Left ventricle myocardium inferior (tissue), 1 donor: Measurements from ENCODE around the gene SLC41A3. TPM values are rescaled to one million over a fixed set of nuclear protein-coding genes. Genes with fewer than 3 reads are reported as not detected.

Source experiments
- DNase-seq: peaks from one replicate; pipeline ENCODE4 v3.0.0-alpha.2; 2020
- H3K27ac ChIP-seq: fragments of 200-600 bp; replicated peaks from 2 replicates; pipeline ENCODE4 v1.8.0; 2021
- H3K27me3 ChIP-seq: fragments of 200-600 bp; 2 replicates; pipeline ENCODE4 v1.8.0; 2021; ENCODE audit warnings: low read depth
- H3K36me3 ChIP-seq: fragments of 200-600 bp; 2 replicates; pipeline ENCODE4 v1.8.0; 2021
- H3K4me1 ChIP-seq: fragments of 200-600 bp; 2 replicates; pipeline ENCODE4 v1.8.0; 2021
- H3K4me3 ChIP-seq: fragments of 200-600 bp; 2 replicates; pipeline ENCODE4 v1.8.0; 2021; ENCODE audit warnings: mild to moderate bottlenecking, moderate library complexity
- H3K9me3 ChIP-seq: fragments of 200-600 bp; replicated peaks from 2 replicates; pipeline ENCODE4 v1.8.0; 2021
- CTCF ChIP-seq: fragments of 200-600 bp; IDR thresholded peaks from 2 replicates; pipeline ENCODE4 v1.8.0; 2021; ENCODE audit warnings: antibody characterized with exemption, mild to moderate bottlenecking, borderline replicate concordance
- intact Hi-C: fragments of 100-400 bp; cut with micrococcal nuclease; formaldehyde crosslinking; loops from one replicate; pipeline ENCODE4 v1.11.0; 2022
- total RNA-seq: library from RNA; stranded (reverse); fragmentation: NEBNext Ultra II Directional; extraction: Animal tissue kit (Norgen Biotek cat#: 25700); gene quantifications from one replicate; pipeline ENCODE4 v1.2.1, GENCODE V29; 2021
- donor health status: DM: no; HTN: yes; CAD: no; lungs with severe emphysema.

Gene SLC41A3
- total RNA-seq, 1 donor from 2014 or later: 30.2 TPM

DNA sequence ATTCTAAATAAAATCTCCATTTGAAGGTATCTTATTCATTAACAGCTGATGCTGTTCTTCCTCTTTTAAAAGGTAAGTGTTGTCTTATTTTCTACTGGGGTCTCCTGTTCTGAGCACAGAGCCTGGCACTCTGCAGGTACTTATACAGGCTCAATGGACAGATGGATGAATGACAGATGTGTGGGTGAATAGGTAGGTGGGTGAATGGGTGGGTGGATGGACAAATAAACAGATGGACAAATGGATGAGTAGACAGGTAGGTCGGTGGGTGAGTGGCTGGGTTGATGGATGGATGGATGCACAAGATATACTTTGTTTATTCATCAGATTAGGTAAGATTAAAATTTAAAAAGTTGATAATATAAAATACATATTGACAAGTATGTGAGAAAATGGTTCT is 53.5 kb downstream of the SLC41A3 start:
- intact Hi-C loops: no loop called here
- no peak overlapping the region for H3K4me3 ChIP-seq
- no peaks in the 10 kb centered on the region for H3K27me3 ChIP-seq
- H3K4me1 ChIP-seq: no peaks in the 10 kb centered on the region
- no peak overlapping the region for H3K27ac ChIP-seq
- DNase-seq: no peak
- H3K9me3 ChIP-seq: peaks cover 15% of the 10 kb centered on the region
- H3K36me3 ChIP-seq: peaks cover 61% of the 10 kb centered on the region
- TF ChIP-seq CTCF: no peak

DNA sequence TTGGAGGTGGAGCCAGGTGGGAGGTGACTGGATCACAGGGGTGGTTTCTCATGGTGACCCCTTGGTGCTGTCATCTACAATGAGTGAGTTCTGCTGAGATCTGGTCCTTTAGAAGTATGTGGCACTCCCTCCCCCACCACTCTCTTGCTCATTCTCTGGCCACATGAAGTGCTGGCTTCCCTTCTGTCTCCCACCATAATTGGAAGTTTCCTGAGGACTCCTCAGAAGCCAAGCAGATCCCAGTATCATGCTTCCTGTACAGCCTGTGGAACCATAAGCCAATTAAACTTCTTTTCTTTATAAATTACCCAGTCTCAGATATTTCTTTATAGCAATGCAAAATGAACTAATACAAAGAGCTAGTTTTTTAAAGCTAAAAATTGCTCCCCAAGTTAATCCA is 54.7 kb downstream of the SLC41A3 start:
- Histone ChIP-seq H3K4me3 (no peak overlapping the region), H3K36me3 (peaks cover 56% of the 10 kb centered on the region), H3K9me3 (peaks cover 15% of the 10 kb centered on the region), H3K27me3 (no peaks in the 10 kb centered on the region), H3K4me1 (no peaks in the 10 kb centered on the region), H3K27ac (no peak overlapping the region)
- DNase-seq: no peak
- TF ChIP-seq CTCF: no peak
- intact Hi-C loops: no loop called here

GRCh38 chr3:126028096-126028495 is 55.8 kb downstream of the SLC41A3 start:
- Histone ChIP-seq H3K36me3 (peaks cover 62% of the 10 kb centered on the region), H3K4me3 (no peak overlapping the region), H3K27ac (no peak overlapping the region), H3K27me3 (no peaks in the 10 kb centered on the region), H3K9me3 (peaks cover 15% of the 10 kb centered on the region), H3K4me1 (no peaks in the 10 kb centered on the region)
- intact Hi-C loops: no loop called here
- TF ChIP-seq CTCF: no peak
- DNase-seq: no peak

DNA sequence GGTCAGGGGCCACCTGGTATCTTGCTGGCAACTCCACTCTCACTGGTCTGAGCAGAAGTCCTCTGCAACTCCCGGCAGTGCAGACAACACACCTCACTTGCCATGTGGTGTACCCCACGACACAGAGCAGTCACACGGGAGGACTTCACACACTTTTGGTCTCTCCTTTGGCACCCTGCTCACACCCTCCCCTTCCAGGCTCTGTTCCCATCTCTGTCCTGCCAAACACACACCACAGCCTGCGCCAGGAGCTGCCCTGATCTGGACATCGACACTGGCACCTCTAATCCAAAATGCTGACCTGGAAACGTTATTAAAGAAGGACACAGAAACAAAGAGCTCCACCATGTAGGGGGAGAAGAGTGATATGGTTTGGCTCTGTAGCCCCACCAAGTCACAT is 57.2 kb downstream of the SLC41A3 start:
- no peak for DNase-seq
- intact Hi-C loops: no loop called here
- H3K27me3 ChIP-seq: no peaks in the 10 kb centered on the region
- no peaks in the 10 kb centered on the region for H3K4me1 ChIP-seq
- no peak overlapping the region for H3K27ac ChIP-seq
- peaks cover 15% of the 10 kb centered on the region for H3K9me3 ChIP-seq
- no peak for TF ChIP-seq CTCF
- peaks cover 58% of the 10 kb centered on the region for H3K36me3 ChIP-seq
- H3K4me3 ChIP-seq: no peak overlapping the region

DNA sequence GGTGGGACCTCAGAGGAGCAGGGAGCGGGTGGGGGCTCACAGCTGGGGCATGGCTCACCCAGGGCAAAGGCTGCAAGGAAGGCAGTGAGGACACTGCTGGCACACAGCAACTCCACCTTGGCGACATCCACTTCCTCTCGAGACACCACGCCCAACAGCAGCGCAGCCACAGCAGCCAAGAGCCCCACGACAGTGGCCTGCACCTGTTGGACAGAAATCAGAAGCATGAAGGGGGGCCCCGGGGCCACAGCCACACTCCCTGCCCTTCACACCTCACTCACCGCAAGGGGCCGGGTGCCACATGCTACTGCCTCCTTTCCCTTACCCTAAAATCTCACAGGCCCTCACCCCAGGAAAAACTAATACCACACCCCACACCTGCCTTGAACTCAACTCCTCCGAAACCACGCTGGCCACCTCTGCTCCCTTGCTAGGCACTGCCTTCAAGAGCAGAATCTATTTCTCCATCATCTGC is 57.6 kb downstream of the SLC41A3 start:
- DNase-seq: no peak
- Histone ChIP-seq H3K27me3 (no peaks in the 10 kb centered on the region), H3K9me3 (peaks cover 15% of the 10 kb centered on the region), H3K4me1 (no peaks in the 10 kb centered on the region), H3K4me3 (no peak overlapping the region), H3K36me3 (peaks cover 54% of the 10 kb centered on the region), H3K27ac (no peak overlapping the region)
- TF ChIP-seq CTCF: no peak
- intact Hi-C loops: no loop called here

- no peak overlapping the region for H3K27ac ChIP-seq
- H3K4me3 ChIP-seq: no peak overlapping the region
- no peak for DNase-seq
- no peaks in the 10 kb centered on the region for H3K4me1 ChIP-seq
- peaks cover 15% of the 10 kb centered on the region for H3K9me3 ChIP-seq
- H3K27me3 ChIP-seq: no peaks in the 10 kb centered on the region
- intact Hi-C loops: no loop called here
- TF ChIP-seq CTCF: no peak
- peaks cover 54% of the 10 kb centered on the region for H3K36me3 ChIP-seq
Measured at GRCh38 chr3:126025862-126026261, 58.1 kb downstream of the SLC41A3 start.
